Left lung (tissue), 10 donors: ENCODE results near the gene DNAH9. TPM values are rescaled to one million over a fixed set of nuclear protein-coding genes. Genes with fewer than 3 reads are reported as not detected.

ENCODE experiments used
- ATAC-seq: fragments of 200-7000 bp; cut with Tn5 transposase; one replicate; pipeline ENCODE4 v1.9.1; 2020; ENCODE audit warnings: moderate library complexity
- DNase-seq, 4 donors: peaks; one replicate each; pipeline ENCODE4 v3.0.0-alpha.2; 2013 to 2020
- H3K27ac ChIP-seq, 2 donors: fragments of 200-600 bp; sonication (generic) in 1 of 2; one replicate each; pipeline versions ENCODE4 v1.5.0 to v1.8.0; 2020 to 2021
- H3K27me3 ChIP-seq, 2 donors: fragments of 200-600 bp; sonication (generic) in 1 of 2; one replicate each; pipeline versions ENCODE4 v1.5.0 to v1.8.0; 2020 to 2021
- H3K36me3 ChIP-seq, 2 donors: fragments of 200-600 bp; sonication (generic) in 1 of 2; one replicate each; pipeline versions ENCODE4 v1.5.0 to v1.8.0; 2020 to 2021
- H3K4me1 ChIP-seq, 2 donors: fragments of 200-600 bp; one replicate each; pipeline ENCODE4 v1.8.0; 2021
- H3K4me3 ChIP-seq, 2 donors: fragments of 200-600 bp; sonication (generic) in 1 of 2; one replicate each; pipeline versions ENCODE4 v1.5.0 to v1.8.0; 2020 to 2021; ENCODE audit warnings: mild to moderate bottlenecking in 1 of 2
- H3K9me3 ChIP-seq, 2 donors: fragments of 200-600 bp; sonication (generic) in 1 of 2; one replicate each; pipeline versions ENCODE4 v1.5.0 to v1.8.0; 2020 to 2021
- CTCF ChIP-seq, 2 donors: fragments of 200-600 bp; sonication (generic) in 1 of 2; IDR thresholded peaks; one replicate each; pipeline versions ENCODE4 v1.5.0 to v1.8.0; 2021; ENCODE audit warnings: antibody characterized with exemption in 2 of 2
- intact Hi-C, 2 donors: fragments of 100-400 bp; cut with DNase I; formaldehyde crosslinking; loops; one replicate each; pipeline versions ENCODE4 v1.11.2 to v1.14.2; 2022
- polyA plus RNA-seq, 6 donors: library from polyadenylated mRNA; unstranded; fragments of 120-200 nt; gene quantifications; one replicate each; pipeline ENCODE4 v1.2.1, GENCODE V29; 2013; ENCODE audit not compliant: insufficient read length in 6 of 6
- total RNA-seq, 2 donors: library from RNA; stranded (reverse); fragmentation: NEBNext Ultra II Directional; extraction: Animal tissue kit (Norgen Biotek cat#: 25700); gene quantifications; one replicate each; pipeline ENCODE4 v1.2.1, GENCODE V29; 2021
- donor health status: DM: no; HTN: yes; CAD: no.
- donor health status: DM: no; HTN: no; CAD: no.

DNAH9 gene
- total and polyA plus RNA-seq, 8 donors = 0.38 to 12.0 (median 7.5) TPM

GRCh38 chr17:11896199-11896598 lies 297.9 kb downstream of the DNAH9 start:
- no peak for TF ChIP-seq CTCF (IDR thresholded peaks at IDR 0.05)
- peaks cover 0 to 2% of the 10 kb centered on the region in 2 donors for H3K9me3 ChIP-seq

GRCh38 chr17:11898526-11899235 lies 300.4 kb downstream of the DNAH9 start:
- intact Hi-C loops = no loop called here
- H3K4me1 ChIP-seq = no peaks in the 10 kb centered on the region
- H3K36me3 ChIP-seq = no peaks in the 10 kb centered on the region
- H3K27ac ChIP-seq = no peak overlapping the region
- H3K4me3 ChIP-seq = no peak overlapping the region
- ATAC-seq = no peak
- H3K9me3 ChIP-seq = peaks cover 0 to 2% of the 10 kb centered on the region in 2 donors
- no peak for DNase-seq
- no peak for TF ChIP-seq CTCF (IDR thresholded peaks at IDR 0.05)
- H3K27me3 ChIP-seq = no peaks in the 10 kb centered on the region

More at GRCh38 chr17:11896199-11896598, 297.9 kb downstream of the DNAH9 start:
- no peaks in the 10 kb centered on the region for H3K36me3 ChIP-seq
- intact Hi-C loops = no loop called here
- H3K4me1 ChIP-seq = no peaks in the 10 kb centered on the region
- H3K27me3 ChIP-seq = no peaks in the 10 kb centered on the region
- H3K4me3 ChIP-seq = no peak overlapping the region
- ATAC-seq = no peak
- no peak for DNase-seq
- H3K27ac ChIP-seq = no peak overlapping the region

- DNase-seq = peak in 2 of 4 donors; percentile 17 to 33
- no peak for TF ChIP-seq CTCF (IDR thresholded peaks at IDR 0.05)
- peaks cover 0 to 2% of the 10 kb centered on the region in 2 donors for H3K9me3 ChIP-seq
- intact Hi-C loops = no loop called here
- peak; percentile 15 for ATAC-seq
- H3K27ac ChIP-seq = no peak overlapping the region
- H3K4me1 ChIP-seq = no peaks in the 10 kb centered on the region
- no peaks in the 10 kb centered on the region for H3K36me3 ChIP-seq
- no peak overlapping the region for H3K4me3 ChIP-seq
- no peaks in the 10 kb centered on the region for H3K27me3 ChIP-seq
Observed at GRCh38 chr17:11899537-11899942, 301.3 kb downstream of the DNAH9 start.

GRCh38 chr17:11900041-11900476 lies 301.8 kb downstream of the DNAH9 start:
- H3K27ac ChIP-seq = no peak overlapping the region
- intact Hi-C loops = no loop called here
- DNase-seq = peak in 2 of 4 donors; percentile 19 to 22
- no peaks in the 10 kb centered on the region for H3K27me3 ChIP-seq
- TF ChIP-seq CTCF (IDR thresholded peaks at IDR 0.05) = no peak
- no peaks in the 10 kb centered on the region for H3K36me3 ChIP-seq
- no peaks in the 10 kb centered on the region for H3K4me1 ChIP-seq
- ATAC-seq = peak; percentile 57
- no peak overlapping the region for H3K4me3 ChIP-seq
- H3K9me3 ChIP-seq = peaks cover 0 to 2% of the 10 kb centered on the region in 2 donors

GRCh38 chr17:11900655-11901054 lies 302.4 kb downstream of the DNAH9 start:
- no peak for TF ChIP-seq CTCF (IDR thresholded peaks at IDR 0.05)
- ATAC-seq (no peak), DNase-seq (no peak)
- H3K27ac ChIP-seq = no peak overlapping the region
- H3K36me3 ChIP-seq = no peaks in the 10 kb centered on the region
- no peaks in the 10 kb centered on the region for H3K4me1 ChIP-seq
- H3K4me3 ChIP-seq = no peak overlapping the region
- intact Hi-C loops = no loop called here
- H3K9me3 ChIP-seq = peaks cover 0 to 2% of the 10 kb centered on the region in 2 donors
- no peaks in the 10 kb centered on the region for H3K27me3 ChIP-seq
